GM21825 (cell line): ENCODE measurements around the gene SLC12A7.
"Not testable (repeated sequence)": the region's sequence is repeated elsewhere in the genome, so short reads cannot be mapped to it uniquely, and the experiment has no call there.

ENCODE experiments used
- ATAC-seq: cut with Tn5 transposase; IDR thresholded peaks from one replicate; pipeline ENCODE4 v1.9.1; 2021; ENCODE audit warnings: mild to moderate bottlenecking, moderate library complexity; ENCODE audit not compliant: unreplicated experiment

SLC12A7 gene

DNA sequence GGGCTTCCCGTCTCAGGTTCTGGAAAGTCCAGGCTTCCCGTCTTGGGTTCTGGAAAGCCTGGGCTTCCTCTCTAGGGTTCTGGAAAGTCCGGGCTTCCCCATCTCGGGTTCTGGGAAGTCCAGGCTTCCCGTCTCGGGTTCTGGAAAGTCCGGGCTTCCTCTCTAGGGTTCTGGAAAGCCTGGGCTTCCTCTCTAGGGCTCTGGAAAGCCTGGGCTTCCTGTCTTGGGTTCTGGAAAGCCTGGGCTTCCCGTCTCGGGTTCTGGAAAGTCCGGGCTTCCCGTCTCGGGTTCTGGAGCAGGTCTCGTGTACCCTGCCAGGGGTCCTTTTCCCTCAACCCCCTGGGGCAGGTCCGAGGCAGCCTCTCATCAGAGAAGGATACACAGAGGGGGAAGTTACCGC, 28.8 kb downstream of the SLC12A7 start:
- not testable (repeated sequence) for ATAC-seq

DNA sequence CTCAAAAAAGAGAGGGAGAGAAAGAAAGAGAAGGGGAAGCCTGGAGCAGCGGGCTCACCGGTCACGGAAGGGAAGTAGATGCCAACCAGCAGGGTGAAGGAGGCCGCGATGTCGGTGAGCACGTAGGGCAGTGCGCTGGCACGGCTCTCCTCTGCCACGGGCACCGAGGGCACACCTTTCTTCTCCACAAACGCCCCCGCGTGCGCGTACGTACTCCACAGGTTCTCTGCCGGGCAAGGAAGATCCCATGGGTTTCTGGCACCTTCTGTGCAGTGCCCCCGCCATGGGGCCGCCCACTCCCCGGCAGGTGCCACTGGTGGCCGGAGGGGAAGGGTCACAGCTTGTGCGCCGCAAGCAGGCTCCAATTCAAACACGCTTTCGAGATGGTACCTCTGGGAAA, 30.3 kb downstream of the SLC12A7 start:
- no peak for ATAC-seq

DNA sequence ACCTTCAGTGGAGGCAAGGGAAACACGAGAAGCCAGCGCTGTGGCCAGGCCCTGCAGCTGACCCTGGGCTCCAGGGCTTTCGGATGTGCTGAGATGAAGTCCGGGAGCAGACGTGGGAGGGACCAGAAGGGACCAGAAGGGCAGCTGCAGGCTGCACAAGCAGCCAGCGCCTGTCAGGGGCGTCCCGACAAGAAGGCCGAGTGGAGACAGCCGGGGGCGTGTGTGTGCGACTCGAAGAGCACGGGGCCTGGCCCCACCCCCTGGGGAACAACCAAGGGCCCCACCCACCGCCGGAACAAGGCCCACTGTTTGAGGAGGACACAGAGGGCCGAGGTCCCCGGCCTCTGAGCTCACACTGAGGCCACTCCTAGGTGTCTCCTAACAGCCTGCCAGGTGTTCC, 31.4 kb downstream of the SLC12A7 start:
- no peak for ATAC-seq

DNA sequence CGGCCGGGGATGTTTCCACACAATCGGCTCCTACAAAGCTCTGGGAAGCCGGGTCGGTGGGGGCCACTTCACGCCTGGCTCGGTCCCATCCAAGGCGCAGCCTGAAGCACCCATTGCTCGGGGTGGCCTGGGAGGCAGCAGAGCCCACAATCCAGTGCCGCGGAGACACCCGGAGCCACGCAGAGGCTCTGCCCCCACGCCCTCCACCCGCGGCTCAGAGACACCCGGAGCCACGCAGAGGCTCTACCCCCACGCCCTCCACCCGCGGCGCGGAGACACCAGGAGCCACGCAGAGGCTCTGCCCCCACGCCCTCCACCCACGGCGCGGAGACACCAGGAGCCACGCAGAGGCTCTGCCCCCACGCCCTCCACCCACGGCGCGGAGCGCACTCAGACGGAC, 31.9 kb downstream of the SLC12A7 start:
- ATAC-seq, result no peak

DNA sequence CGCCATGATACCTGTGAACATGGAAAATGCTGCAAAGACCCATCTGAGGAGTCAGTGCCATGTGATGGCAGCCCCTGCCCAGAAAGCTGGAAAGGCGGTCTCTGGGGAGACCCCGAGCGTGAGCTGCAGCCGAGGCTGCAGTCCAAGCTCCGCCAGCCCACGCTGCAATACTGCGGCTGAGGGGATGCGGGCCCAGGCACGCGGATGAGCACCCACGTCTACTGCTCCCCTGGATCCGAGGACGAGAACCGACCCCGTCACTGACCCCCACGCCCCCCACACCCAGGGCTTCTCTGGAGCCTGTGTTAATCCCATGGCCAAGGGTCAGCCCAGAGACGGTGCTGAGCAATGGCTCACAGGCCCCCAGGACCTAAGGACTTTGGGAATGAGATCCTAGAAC, 32.4 kb downstream of the SLC12A7 start:
- no peak for ATAC-seq

DNA sequence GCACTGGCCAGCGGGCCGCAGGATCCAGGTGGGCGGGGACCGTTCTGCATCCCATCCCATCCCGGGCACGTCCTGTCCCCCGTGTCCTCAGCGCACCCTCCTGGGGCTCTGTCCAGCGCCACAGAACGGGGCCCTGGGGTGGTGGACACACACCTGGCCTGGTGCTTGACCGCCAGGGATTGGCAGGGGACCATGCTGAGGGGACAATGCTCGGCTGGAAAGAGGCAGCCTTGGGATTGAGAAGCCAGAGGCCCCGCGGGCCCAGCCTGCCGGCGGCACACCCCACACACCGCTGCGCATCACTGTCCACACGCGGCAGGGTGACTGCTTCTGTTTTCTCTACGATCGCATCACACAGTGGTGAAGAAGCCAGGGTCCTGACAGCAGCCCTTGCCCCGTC, 33.0 kb downstream of the SLC12A7 start:
- no peak for ATAC-seq

DNA sequence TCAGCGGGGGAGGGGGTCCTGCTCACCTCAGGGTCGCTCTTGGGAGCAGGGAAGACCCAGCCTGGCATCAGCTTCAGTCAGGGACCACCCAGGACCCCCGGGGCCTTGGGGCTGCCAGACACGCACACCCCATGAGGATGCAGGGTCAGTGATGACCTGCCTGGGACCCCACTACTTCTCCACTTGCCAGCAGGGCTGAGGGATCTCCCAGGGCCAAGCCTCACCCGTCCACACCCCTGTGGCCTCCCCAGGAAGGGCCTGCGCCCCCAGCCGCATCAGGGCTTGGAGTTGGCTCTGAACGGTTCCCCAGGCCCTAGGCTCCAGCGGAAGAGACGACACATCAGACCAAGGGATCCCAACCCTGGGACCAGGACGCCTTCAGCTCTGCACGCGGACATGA, 33.7 kb downstream of the SLC12A7 start:
- no peak for ATAC-seq

DNA sequence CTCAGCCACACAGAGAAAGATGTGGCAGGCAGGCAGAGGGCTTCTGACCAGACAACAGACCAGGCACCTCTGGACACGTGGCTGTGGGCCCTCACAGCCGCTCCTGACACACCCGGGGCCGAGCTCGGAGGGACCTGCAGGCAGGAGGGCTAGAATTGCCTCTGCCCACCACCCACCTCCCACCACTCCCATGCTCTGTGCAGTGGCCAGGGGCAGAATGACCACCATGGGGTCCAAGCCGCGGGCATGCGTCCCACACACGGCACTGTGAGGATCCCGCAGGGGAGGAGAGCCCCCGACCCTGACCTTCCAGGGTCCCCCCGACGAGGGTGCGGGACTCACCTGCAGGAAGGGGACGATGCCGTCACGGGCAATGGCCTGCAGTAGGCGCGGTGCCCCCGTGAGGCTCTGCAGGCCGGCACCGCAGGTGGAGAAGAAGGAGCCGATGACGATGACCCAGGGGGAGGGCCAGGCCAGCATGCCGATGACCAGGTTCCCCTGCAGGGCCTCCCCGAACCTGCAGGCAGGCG, 34.3 kb downstream of the SLC12A7 start:
- no peak for ATAC-seq

DNA sequence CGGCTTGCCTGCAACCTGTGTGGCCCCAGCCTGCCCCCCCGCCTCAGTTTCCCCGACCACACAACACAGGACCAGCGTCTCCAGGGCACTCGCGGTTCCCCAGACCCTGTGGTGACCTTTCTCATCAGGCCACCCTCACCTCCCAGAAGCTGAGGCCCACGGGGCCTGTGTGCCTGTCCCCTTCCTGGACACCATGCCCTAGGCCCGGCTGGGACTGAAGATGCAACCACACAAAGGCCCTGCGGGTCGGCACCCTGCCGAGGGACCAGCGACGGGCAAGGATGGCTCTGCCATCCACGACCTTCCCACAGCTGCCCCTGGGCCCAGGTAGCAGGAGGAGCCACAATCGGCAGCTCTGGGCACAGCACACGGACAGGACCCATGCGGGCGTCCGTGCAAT, 34.8 kb downstream of the SLC12A7 start:
- no peak for ATAC-seq

DNA sequence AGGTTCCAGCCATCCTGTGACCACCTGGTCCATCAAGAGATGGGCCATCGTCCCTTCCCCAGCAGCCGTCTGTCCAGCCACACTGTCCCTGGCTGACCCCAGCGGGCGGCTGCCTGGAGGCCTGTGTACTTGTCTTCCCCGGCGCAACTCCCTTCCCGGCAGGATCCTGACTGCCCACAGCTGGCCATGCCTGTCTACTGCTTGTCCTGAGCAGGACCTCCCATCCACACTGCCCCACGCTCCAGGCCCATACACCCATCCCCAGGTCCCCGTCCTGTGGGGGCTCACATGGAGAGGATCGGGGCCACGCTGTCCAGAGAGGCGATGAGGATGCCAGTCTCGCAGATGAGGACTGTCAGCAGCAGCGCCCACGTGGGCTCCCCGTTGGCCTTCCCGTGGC, 35.5 kb downstream of the SLC12A7 start:
- no peak for ATAC-seq

DNA sequence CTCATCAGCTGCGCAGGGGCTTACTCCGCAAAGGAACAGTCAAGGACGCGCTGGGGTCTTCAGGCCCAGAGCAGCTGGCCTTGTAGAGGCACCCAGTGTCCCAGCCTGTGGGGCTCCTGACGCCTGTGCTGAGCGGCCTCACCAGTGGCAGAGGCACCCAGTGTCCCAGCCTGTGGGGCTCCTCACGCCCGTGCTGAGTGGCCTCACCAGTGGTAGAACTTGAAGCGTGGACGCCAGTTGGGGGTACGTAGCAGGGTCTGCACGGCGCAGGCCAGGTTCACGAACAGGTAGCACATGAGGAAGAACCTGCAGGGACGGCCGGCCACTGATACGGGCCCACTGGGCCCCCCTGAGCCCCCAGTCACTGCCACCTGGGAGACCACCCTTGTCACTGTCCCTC, 35.9 kb downstream of the SLC12A7 start:
- no peak for ATAC-seq

DNA sequence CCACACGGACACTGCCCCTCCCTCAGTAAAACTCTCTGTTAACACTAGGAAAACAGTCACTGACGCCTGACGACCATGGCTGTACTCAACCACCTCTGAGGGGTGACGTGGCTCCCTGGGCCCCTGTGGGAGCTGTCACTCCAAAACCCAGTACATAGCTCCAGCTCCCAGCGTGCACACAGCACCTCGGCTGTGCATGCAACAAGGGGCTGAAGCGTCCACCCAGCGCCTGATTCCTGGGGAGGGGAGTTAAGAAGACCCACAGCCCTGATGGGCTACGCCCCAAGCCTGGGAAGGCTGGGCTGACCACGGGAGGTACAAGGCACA, 36.3 kb downstream of the SLC12A7 start:
- ATAC-seq, result no peak

DNA sequence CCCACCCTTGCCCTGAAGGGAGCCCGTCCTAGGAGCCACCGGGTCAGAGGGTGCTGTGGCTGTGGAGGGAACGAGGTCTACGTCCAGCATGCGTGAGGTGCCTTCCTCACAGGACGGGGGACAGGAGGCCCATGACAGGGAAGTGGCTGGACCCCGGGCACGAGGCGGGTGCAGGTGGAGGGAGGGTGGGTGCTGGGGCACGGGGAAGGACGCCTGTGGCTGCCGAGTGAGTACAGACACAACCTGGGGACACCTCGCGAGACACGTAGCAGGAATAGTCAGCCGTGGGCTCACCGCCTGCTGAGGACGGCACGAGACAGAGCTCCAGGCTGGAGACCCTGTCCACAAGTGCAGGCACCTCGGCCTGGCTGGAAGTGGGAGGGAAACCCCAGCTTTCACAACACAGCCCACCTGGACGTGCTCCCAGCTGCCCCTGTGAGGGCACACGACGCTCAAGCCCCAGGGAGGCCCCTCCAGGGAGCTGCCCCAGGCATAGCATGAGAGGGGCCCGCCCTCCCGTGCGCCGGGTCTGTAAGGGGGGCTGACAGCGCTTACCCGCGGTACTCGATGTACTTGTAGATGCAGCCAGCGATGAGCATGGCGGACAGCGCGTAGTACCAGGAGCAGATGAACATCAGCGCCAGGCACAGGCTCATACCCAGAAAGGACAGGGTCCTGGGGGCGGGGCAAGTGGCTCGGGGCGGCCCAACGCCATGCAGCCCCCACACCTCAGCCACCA, 36.9 kb downstream of the SLC12A7 start:
- no peak for ATAC-seq

DNA sequence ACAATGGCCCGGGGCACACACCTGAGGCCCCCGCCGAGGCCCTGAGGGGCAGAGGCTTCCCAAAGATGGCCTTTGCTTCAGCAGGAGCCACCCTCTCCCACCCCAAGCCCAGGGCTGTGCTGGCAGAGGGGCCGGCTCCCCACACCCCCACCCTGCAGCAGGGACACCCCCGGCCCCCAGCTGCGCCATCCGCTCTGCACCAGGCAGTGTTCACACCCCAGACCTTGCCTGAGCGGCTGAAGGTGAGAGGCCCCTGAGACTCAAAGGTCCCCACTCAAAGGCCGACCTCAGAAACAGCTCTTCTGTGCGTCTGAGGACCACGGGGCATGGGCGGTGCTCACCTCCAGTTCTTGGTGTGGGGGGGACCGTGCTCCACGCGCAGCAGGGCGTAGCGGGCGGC, 37.6 kb downstream of the SLC12A7 start:
- ATAC-seq, result no peak

DNA sequence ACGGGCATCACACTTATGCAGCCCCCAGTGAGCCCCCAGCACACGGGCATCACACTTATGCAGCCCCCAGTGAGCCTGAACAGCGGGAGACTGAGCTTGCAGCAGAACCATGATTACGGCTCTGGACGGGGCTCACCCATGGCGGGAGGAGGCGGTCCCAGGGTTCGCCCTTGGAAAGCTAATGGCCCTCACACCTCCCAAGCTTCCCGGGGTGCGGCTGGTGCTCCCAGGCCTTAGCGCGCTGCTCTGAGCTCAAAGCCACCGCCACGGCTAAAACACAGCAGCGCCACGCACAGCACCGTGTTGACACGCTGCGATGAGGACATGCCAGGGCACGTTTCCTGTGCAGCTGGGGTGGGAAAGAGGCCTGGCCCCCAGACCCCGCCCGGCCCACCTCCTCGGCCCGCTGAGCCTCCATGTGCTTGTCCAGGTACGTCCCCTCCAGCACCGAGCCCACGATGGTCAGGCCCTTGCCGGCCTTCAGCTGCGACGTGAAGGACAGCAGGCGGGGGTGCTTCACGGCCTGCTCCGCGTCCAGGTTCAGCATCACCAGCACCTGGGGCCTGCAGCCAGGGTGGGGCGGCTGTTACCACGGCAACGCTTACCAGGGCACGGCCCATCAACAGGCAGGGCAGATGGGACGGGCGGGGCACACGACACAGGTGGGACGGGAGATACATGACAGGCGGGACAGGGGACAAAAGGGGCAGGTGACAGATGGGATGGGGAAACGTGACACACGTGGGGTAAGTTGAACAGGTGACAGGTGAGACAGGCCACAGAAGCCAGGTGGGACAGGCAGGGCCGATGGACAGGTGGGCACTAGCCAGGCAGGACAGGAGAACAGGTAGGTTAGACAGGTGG, 38.4 kb downstream of the SLC12A7 start:
- no peak for ATAC-seq

DNA sequence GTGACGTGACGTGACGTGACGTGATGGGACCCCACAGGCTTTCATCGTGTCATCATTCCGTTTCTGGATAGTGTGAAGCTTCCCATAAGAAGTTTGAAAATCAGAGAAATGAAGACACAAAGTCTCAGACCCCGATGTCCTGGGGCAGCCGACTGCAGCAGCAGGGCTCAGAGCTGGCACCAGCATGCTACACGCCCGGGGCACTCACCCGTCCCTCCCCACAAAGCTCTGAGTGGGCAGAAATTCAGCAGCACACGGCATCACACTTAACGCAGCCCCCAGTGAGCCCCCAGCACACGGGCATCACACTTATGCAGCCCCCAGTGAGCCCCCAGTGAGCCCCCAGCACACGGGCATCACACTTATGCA, 42.2 kb downstream of the SLC12A7 start:
- no peak for ATAC-seq

DNA sequence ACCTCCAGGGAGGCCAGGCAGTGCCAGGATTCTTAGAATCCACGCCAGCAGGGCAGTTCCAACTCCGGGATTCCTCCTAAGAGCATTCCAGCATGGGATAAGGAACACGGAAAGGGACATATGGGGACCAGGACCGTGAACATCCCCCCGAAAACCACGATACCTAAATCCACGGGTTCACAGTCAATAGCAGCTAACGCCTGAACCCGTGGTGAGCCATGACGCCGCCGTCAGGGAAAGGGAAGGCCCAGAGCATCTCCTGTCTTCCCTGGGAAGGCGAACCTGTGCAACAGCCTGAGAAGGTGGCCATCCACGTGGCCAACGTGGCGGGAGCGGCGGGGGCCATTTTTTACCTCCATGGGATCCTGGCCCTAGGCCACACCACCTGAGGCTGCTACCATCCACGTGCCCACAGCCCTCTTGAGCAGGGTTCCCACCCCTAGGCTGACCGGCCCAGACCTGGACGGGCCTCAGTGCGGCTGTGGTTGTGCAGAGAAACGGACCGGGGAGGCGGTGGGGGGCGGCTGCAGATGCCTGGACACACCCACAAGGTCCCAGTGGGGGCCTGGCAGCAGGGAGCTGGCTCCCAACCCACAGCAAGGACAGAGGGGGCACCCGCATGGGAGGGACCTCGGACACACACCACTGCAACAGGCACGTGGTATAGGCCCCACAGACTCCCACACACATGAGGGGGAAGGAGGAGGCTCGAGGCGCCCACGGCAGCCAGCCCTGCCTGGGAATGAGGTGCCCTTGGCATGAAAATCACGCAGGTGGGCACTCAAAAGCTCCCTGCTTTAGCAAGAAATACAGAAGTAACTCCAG, 42.8 kb downstream of the SLC12A7 start:
- no peak for ATAC-seq

DNA sequence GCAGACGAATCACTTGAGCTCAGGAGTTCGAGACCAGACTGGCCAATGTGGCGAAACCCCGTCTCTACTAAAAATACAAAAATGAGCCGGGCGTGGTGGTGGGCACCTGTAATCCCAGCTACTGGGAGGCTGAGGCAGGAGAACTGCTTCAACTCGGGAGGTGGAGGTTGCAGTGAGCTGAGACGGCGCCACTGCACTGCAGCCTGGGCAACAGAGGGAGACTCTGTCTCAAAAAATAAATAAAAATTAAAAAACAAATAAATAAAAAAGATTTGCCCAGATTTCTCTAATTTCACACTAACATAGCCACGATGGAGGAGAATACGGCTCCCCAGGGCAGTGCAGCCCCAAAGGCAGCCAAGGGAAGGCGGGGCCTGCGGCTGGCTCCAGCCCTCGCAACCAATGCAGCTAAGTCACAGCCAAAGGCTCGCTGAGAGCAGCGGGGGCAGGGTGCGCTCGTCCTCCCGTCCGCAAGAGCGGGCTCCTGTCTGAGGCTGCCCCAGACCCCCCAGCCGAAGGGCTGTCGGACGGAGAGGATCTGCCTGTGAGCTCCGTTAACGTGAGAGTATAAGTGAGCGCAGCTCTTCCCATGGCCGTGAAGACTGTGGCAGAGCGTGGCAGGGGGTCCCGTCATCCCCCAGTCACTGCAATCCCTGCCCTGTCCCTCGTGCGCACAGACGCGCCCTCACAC, 43.5 kb downstream of the SLC12A7 start:
- ATAC-seq, result no peak

DNA sequence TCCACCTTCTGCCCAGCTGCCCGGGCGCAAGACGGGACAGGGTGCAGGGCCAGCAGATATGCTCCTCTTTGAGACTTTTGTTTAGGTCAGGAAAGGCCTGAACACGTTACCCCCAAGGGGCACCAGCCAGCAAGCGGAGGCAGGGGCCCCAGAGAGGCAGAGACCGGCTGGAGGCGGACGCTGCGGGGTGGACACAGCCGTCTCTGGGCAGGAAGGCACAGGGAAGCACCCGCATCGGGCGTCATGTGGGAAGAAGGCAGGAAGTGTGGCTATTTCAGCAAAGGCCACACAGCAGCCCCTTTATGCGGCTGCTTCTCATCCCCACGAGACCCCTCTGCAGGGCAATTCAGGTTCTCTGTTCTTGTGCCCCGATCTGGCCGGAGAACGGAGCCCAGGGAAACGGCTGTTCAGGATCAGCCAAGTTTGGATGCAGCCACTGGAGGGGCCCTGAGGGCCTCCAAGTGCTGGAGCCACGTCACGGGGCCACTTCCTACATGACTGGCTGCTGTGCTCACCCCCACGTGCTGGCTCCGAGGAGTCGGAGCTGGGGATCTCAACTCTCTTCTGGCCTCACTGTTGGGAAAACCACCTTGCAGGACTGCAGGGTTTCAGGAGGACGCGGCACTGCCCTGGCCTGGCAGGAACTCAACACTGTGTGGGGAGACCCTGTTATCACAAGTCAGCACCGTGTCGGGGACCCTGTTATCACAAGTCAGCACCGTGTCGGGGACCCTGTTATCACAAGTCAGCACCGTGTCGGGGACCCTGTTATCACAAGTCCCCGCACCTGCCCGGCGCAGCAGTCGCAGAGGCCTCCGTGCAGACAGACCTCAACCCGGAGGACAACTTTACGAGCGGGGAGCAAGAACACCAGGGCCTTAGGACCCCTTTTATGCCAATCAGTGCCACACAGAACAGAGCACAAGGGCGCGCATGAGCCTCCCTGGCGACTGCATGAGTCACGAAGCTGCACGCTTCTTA, 44.4 kb downstream of the SLC12A7 start:
- ATAC-seq, result no peak

DNA sequence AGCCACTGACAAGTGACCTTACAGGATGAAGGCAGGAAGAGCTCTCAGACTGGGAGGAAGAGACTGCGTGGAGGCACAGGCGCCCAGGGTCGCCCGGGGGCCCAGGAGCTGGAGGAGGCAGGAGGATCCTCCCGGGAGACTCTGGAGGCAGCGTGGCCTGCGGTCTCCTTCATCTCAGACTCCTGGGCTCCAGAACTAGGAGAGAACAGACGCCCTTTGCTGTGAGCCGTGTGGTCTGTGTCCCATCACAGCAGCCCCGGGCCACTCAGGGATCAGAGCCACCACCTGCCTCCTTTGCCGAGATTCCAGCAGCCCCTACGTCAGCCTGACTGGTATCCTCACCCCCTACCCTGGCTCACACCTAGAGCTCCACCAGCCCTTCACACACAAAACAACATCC, 45.2 kb downstream of the SLC12A7 start:
- no peak for ATAC-seq
